Measurements from ENCODE around the gene OR4M1.
"Not testable (repeated sequence)": the region's sequence is repeated elsewhere in the genome, so short reads cannot be mapped to it uniquely, and the experiment has no call there.

The OR4M1 gene

DNA sequence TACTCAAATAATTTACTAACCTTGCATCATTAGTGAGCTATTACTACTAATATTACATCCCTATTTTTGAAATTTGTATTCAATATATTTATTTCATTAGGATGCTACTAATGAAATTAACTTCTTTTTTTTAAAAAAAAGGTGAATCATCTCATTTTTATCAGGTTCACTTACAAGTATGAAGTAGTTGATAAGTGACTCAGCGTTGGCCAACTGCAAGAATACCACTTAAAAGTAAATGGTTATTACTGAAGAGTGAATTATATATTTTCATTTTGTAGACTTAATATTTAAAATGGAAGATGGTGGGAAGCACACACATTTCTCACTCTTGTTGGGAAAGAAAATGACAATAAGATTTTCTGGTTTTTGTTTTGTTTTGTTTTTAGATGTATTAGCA is 49.9 kb downstream of the OR4M1 start:
- DNase-seq (ENCODE audit: low read depth): no peak

DNA sequence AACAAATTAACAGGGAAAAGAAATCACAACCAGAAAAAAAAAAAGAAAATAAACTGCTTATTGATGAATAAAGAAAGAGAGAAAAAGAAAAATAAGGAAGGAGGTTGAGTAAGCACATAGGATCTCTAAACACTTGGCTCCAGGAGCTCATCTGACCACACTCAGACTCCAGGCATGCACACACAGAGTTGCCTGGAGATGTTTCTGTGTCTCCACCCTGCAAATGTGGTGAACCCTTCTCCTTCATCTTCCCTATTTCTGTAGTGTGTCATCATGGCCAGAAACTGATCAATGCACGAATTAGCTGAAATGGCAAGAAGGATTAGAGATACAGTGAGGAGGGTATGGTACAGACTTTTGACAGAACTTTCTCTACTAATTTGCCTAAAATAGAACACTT is 50.5 kb downstream of the OR4M1 start:
- DNase-seq (ENCODE audit: low read depth): no peak

DNA sequence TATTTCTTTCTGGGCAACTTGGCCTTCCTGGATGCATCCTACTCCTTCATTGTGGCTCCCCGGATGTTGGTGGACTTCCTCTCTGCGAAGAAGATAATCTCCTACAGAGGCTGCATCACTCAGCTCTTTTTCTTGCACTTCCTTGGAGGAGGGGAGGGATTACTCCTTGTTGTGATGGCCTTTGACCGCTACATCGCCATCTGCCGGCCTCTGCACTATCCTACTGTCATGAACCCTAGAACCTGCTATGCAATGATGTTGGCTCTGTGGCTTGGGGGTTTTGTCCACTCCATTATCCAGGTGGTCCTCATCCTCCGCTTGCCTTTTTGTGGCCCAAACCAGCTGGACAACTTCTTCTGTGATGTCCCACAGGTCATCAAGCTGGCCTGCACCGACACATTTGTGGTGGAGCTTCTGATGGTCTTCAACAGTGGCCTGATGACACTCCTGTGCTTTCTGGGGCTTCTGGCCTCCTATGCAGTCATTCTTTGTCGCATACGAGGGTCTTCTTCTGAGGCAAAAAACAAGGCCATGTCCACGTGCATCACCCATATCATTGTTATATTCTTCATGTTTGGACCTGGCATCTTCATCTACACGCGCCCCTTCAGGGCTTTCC is 54.4 kb downstream of the OR4M1 start:
- DNase-seq (ENCODE audit: low read depth): not testable (repeated sequence)

DNA sequence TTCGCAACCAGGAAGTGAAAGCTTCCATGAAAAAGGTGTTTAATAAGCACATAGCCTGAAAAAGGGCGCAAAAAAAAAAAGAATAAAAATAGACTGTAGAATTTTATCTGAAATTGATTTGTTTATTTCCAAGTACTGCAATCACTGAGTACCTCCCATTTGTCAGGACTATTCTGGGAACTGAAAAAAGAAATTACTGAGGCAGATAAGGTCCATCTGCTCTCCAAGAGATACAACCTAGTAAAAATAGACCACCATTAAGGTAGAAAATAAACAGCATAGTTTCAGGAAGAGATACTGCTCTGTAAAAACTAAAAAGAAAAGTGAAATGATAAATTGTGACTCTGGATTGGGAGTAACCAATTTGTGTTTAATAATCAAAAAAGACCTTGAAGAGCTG is 55.0 kb downstream of the OR4M1 start:
- no peak for DNase-seq (ENCODE audit: low read depth)
